GM23338 (cell line): ENCODE measurements around the gene FPR1. TPM values are rescaled to one million over a fixed set of nuclear protein-coding genes. Genes with fewer than 3 reads are reported as not detected.
"Not testable (repeated sequence)": the region's sequence is repeated elsewhere in the genome, so short reads cannot be mapped to it uniquely, and the experiment has no call there.

Source experiments
- ATAC-seq: fragments of 200-7000 bp; cut with Tn5 transposase; 3 replicates; pipeline ENCODE4 v1.9.1; 2020
- DNase-seq: peaks from one replicate; pipeline ENCODE4 v3.0.0-alpha.2; 2015; ENCODE audit warnings: low spot score
- H2AFZ ChIP-seq: fragments of 200-600 bp; sonication (generic); 2 replicates; pipeline ENCODE4 v1.8.0; 2016; ENCODE audit warnings: antibody characterized with exemption, mild to moderate bottlenecking, moderate library complexity
- H3F3A ChIP-seq: fragments of 200-600 bp; sonication (generic); replicated peaks from 2 replicates; pipeline ENCODE4 v1.8.0; 2017; ENCODE audit warnings: antibody characterized with exemption, mixed run types, low read depth
- H3K27ac ChIP-seq: fragments of 200-600 bp; sonication (generic); 2 replicates; pipeline ENCODE4 v1.6.1; 2016; ENCODE audit warnings: low read depth
- H3K27me3 ChIP-seq: fragments of 200-600 bp; sonication (generic); 2 replicates; pipeline ENCODE4 v1.8.0; 2016; ENCODE audit warnings: mild to moderate bottlenecking, mixed run types, moderate library complexity; ENCODE audit not compliant: insufficient read depth
- H3K36me3 ChIP-seq: fragments of 200-600 bp; sonication (generic); 2 replicates; pipeline ENCODE4 v1.8.0; 2016; ENCODE audit warnings: mild to moderate bottlenecking; ENCODE audit not compliant: insufficient read depth
- H3K4me1 ChIP-seq: fragments of 200-600 bp; sonication (generic); 2 replicates; pipeline ENCODE4 v1.8.0; 2016; ENCODE audit warnings: mild to moderate bottlenecking, moderate library complexity; ENCODE audit not compliant: insufficient read depth
- H3K4me2 ChIP-seq: fragments of 200-600 bp; sonication (generic); 2 replicates; pipeline ENCODE4 v1.7.1; 2017; ENCODE audit warnings: mixed run types
- H3K4me3 ChIP-seq: fragments of 200-600 bp; sonication (generic); 2 replicates; pipeline ENCODE4 v1.6.1; 2016; ENCODE audit warnings: mixed run types
- H3K79me2 ChIP-seq: fragments of 200-600 bp; sonication (generic); replicated peaks from 2 replicates; pipeline ENCODE4 v1.8.0; 2017; ENCODE audit warnings: mild to moderate bottlenecking; ENCODE audit not compliant: insufficient read depth
- H3K9me2 ChIP-seq: fragments of 200-600 bp; sonication (generic); 2 replicates; pipeline ENCODE4 v1.8.0; 2017; ENCODE audit not compliant: insufficient read depth
- H4K20me1 ChIP-seq: fragments of 200-600 bp; sonication (generic); replicated peaks from 2 replicates; pipeline ENCODE4 v1.8.0; 2017; ENCODE audit warnings: mild to moderate bottlenecking; ENCODE audit not compliant: insufficient read depth
- H3K27ac Mint-ChIP-seq: 2 replicates; pipeline ENCODE4 v1.8.0; 2020; ENCODE audit warnings: inconsistent platforms, mild to moderate bottlenecking, moderate library complexity, mixed read lengths
- H3K27me3 Mint-ChIP-seq: 3 replicates; pipeline ENCODE4 v1.8.0; 2022; ENCODE audit warnings: low read depth, mild to moderate bottlenecking, moderate library complexity, mixed read lengths, inconsistent platforms; ENCODE audit not compliant: insufficient read depth, poor library complexity
- H3K36me3 Mint-ChIP-seq: 3 replicates; pipeline ENCODE4 v1.8.0; 2021; ENCODE audit warnings: low read depth, mild to moderate bottlenecking, inconsistent platforms, moderate library complexity, mixed read lengths
- H3K4me1 Mint-ChIP-seq: 3 replicates; pipeline ENCODE4 v1.8.0; 2020; ENCODE audit warnings: mild to moderate bottlenecking, inconsistent platforms, mixed read lengths
- H3K4me3 Mint-ChIP-seq: 3 replicates; pipeline ENCODE4 v1.8.0; 2021; ENCODE audit warnings: moderate library complexity, mild to moderate bottlenecking, inconsistent platforms, mixed read lengths
- H3K9me3 Mint-ChIP-seq: 3 replicates; pipeline ENCODE4 v1.8.0; 2020; ENCODE audit warnings: moderate library complexity, mild to moderate bottlenecking, inconsistent platforms, mixed read lengths
- CTCF ChIP-seq, 2 experiments: fragments of 200-600 bp in 1 of 2; sonication (generic) in 1 of 2; conservative IDR thresholded peaks; 2 replicates each; pipeline versions ENCODE4 v1.5.1 to v1.6.1; 2016 to 2017; ENCODE audit warnings: antibody characterized with exemption in 2 of 2, low read depth in 2 of 2, mild to moderate bottlenecking in 2 of 2, moderate library complexity in 1 of 2
- EZH2 ChIP-seq: fragments of 200-600 bp; sonication (generic); IDR thresholded peaks from one replicate; pipeline ENCODE4 v1.8.0; 2017; ENCODE audit warnings: antibody characterized with exemption, mild to moderate bottlenecking, low read depth; ENCODE audit not compliant: unreplicated experiment
- POLR2AphosphoS5 ChIP-seq: IDR thresholded peaks from 2 replicates; pipeline ENCODE4 v1.6.1; 2016; ENCODE audit warnings: antibody characterized with exemption, low read depth
- REST ChIP-seq: IDR thresholded peaks from one replicate; pipeline ENCODE4 v1.6.1; 2018; ENCODE audit warnings: antibody characterized with exemption; ENCODE audit not compliant: unreplicated experiment
- ZNF331 ChIP-seq: fragments of 250-450 bp; sonication (Bioruptor Pico); IDR thresholded peaks from 2 replicates; pipeline ENCODE4 v1.5.0; 2020; ENCODE audit warnings: low read depth, mild to moderate bottlenecking, moderate library complexity
- polyA plus RNA-seq: library from polyadenylated mRNA; unstranded; fragments of >200 nt; fragmentation: Nextera tagmentation; extraction: Ambion mirVana; gene quantifications from 2 replicates; pipeline ENCODE4 v1.2.1, GENCODE V29; 2016
- total RNA-seq: library from RNA; depleted of rRNA; stranded (reverse); fragments of >200 nt; shearing (Covaris generic); gene quantifications from 2 replicates; pipeline ENCODE4 v1.2.3, GENCODE V29; 2014

Gene FPR1
- total and polyA plus RNA-seq, 2 experiments from 2014 or later: not detected

- H3K4me2 ChIP-seq: no peak overlapping the region
- no peaks in the 10 kb centered on the region for H3F3A ChIP-seq
- no peaks in the 10 kb centered on the region for H3K9me2 ChIP-seq
- H3K4me3 ChIP-seq: no peak overlapping the region
- H3K36me3 ChIP-seq: no peaks in the 10 kb centered on the region
- no peaks in the 10 kb centered on the region for H3K4me1 ChIP-seq
- Mint-ChIP-seq H3K27me3 (peaks cover 3% of the 10 kb centered on the region), H3K27ac (no peak overlapping the region), H3K4me3 (no peak overlapping the region), H3K36me3 (no peaks in the 10 kb centered on the region), H3K9me3 (peaks cover 4% of the 10 kb centered on the region; the same call in 2 of the 3 replicates), H3K4me1 (no peaks in the 10 kb centered on the region; the same call in 2 of the 3 replicates)
- peak; percentile 93 for DNase-seq
- no peaks in the 10 kb centered on the region for H3K79me2 ChIP-seq
- H4K20me1 ChIP-seq: no peaks in the 10 kb centered on the region
- TF ChIP-seq CTCF (conservative IDR thresholded peaks at IDR 0.05; ENCODE audit: low read depth in 2 of 2) (peak; percentile 79 to 88), REST (no peak), EZH2 (no peak), POLR2AphosphoS5 (no peak), ZNF331 (CRISPR knock-in tag) (no peak)
- H3K27ac ChIP-seq: no peak overlapping the region
- ATAC-seq: peak; percentile 99
- H2AFZ ChIP-seq: peak overlapping the region; percentile 70
- no peaks in the 10 kb centered on the region; the same call in none of the 2 replicates for H3K27me3 ChIP-seq
Measured at GRCh38 chr19:51777570-51778462, 26.1 kb upstream of the FPR1 start.

GRCh38 chr19:51776561-51776960, 24.9 kb upstream of the FPR1 start:
- not testable (repeated sequence) for H3K36me3 Mint-ChIP-seq, H3K9me3 Mint-ChIP-seq, H3K4me3 Mint-ChIP-seq, H3K27me3 ChIP-seq, H3K27me3 Mint-ChIP-seq, ATAC-seq, H3K4me2 ChIP-seq, H3K4me1 ChIP-seq, H3K79me2 ChIP-seq, H3K9me2 ChIP-seq, H3F3A ChIP-seq, H3K4me1 Mint-ChIP-seq, DNase-seq, H3K27ac Mint-ChIP-seq, H3K36me3 ChIP-seq, H3K4me3 ChIP-seq, H2AFZ ChIP-seq, H3K27ac ChIP-seq, H4K20me1 ChIP-seq
